ENCODE measurements around the gene B4GALT7. TPM values are rescaled to one million over a fixed set of nuclear protein-coding genes. Genes with fewer than 3 reads are reported as not detected.
"Not testable (repeated sequence)": the region's sequence is repeated elsewhere in the genome, so short reads cannot be mapped to it uniquely, and the experiment has no call there.

The B4GALT7 gene
- total RNA-seq, 2 experiments from 2014 or later = 24.9 to 38.5 TPM

DNA sequence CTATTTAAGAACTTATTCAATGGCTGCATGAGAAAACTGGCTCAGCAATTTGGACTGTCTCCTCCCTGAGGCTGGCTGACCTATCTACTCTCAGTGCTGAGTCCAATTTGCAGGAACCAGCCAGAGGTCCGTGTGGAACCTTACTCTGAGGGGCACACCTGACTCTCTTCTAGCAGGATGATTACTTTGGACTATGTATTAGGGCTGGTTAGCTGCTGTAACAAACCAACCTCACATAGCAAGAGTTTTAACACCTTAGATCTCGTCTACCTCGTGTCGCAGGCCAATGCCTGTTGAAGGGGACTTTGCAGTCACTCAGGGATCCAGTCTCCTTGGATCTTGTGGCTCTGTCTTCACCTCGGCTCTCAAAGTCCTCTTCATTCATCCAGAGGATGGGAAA, 42.1 kb upstream of the B4GALT7 start:
- no peaks in the 10 kb centered on the region for H4K20me1 ChIP-seq (ENCODE audit: insufficient read depth, low read length)
- no peak for DNase-seq (ENCODE audit: low spot score)
- no peak overlapping the region for H2AFZ ChIP-seq (ENCODE audit: low read length)
- H3K79me2 ChIP-seq (ENCODE audit: insufficient read depth, low read depth, low read length) = peaks cover 13% of the 10 kb centered on the region
- no TSS peak for BruUV-seq (replicated peaks)
- no peaks in the 10 kb centered on the region for H3K9me2 ChIP-seq (ENCODE audit: insufficient read depth, low read length)
- CTCF ChIA-PET (ENCODE audit: unreplicated experiment) = interaction anchor here (0.6 kb wide), 1 partner anchor 50 kb away, joined by 3 read pairs; no protein-coding TSS in a partner anchor
- H3K4me1 ChIP-seq (ENCODE audit: insufficient read depth, low read length, poor library complexity, severe bottlenecking) = peaks cover 13% of the 10 kb centered on the region
- H3K27ac ChIP-seq (ENCODE audit: low read depth, low read length, poor library complexity, severe bottlenecking) = no peak overlapping the region
- POLR2A ChIA-PET = interaction anchor here (0.6 kb wide), 1 partner anchor 15 kb away, joined by 7 read pairs; no protein-coding TSS in a partner anchor
- no peak overlapping the region for H3K4me2 ChIP-seq (ENCODE audit: low read length)
- H3K9me3 ChIP-seq (ENCODE audit: low read length) = no peaks in the 10 kb centered on the region
- TF ChIP-seq, protein P1, sequence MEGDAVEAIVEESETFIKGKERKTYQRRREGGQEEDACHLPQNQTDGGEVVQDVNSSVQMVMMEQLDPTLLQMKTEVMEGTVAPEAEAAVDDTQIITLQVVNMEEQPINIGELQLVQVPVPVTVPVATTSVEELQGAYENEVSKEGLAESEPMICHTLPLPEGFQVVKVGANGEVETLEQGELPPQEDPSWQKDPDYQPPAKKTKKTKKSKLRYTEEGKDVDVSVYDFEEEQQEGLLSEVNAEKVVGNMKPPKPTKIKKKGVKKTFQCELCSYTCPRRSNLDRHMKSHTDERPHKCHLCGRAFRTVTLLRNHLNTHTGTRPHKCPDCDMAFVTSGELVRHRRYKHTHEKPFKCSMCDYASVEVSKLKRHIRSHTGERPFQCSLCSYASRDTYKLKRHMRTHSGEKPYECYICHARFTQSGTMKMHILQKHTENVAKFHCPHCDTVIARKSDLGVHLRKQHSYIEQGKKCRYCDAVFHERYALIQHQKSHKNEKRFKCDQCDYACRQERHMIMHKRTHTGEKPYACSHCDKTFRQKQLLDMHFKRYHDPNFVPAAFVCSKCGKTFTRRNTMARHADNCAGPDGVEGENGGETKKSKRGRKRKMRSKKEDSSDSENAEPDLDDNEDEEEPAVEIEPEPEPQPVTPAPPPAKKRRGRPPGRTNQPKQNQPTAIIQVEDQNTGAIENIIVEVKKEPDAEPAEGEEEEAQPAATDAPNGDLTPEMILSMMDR (conservative IDR thresholded peaks at IDR 0.05; ENCODE audit: low read length) = no peak
- TF ChIP-seq EZH2phosphoT487 (IDR thresholded peaks at IDR 0.05; ENCODE audit: borderline replicate concordance, low read depth, low read length) = no peak
- H3K4me3 ChIP-seq (ENCODE audit: low read depth, low read length, poor library complexity, severe bottlenecking) = no peak overlapping the region
- H3K36me3 ChIP-seq (ENCODE audit: insufficient read depth, low read length) = peaks cover 2% of the 10 kb centered on the region; the same call in 1 of the 2 replicates
- intact Hi-C loops (cut with micrococcal nuclease; ENCODE audit: unreplicated experiment) = no loop called here

DNA sequence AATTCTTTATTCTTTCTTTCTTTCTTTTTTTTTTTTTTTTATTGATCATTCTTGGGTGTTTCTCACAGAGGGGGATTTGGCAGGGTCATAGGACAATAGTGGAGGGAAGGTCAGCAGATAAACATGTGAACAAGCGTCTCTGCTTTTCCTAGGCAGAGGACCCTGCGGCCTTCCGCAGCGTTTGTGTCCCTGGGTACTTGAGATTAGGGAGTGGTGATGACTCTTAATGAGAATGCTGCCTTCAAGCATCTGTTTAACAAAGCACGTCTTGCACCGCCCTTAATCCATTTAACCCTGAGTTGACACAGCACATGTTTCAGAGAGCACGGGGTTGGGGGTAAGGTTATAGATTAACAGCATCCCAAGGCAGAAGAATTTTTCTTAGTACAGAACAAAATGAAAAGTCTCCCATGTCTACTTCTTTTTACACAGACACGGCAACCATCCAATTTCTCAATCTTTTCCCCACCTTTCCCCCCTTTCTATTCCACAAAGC, 40.4 kb upstream of the B4GALT7 start:
- H3K9me3 ChIP-seq (ENCODE audit: low read length); H3K9me2 ChIP-seq (ENCODE audit: insufficient read depth, low read length); H3K36me3 ChIP-seq (ENCODE audit: insufficient read depth, low read length); intact Hi-C loops (cut with micrococcal nuclease; ENCODE audit: unreplicated experiment); H2AFZ ChIP-seq (ENCODE audit: low read length); CTCF ChIA-PET (ENCODE audit: unreplicated experiment); H3K4me3 ChIP-seq (ENCODE audit: low read depth, low read length, poor library complexity, severe bottlenecking); BruUV-seq (replicated peaks); H4K20me1 ChIP-seq (ENCODE audit: insufficient read depth, low read length); POLR2A ChIA-PET; H3K27ac ChIP-seq (ENCODE audit: low read depth, low read length, poor library complexity, severe bottlenecking); H3K4me1 ChIP-seq (ENCODE audit: insufficient read depth, low read length, poor library complexity, severe bottlenecking); H3K4me2 ChIP-seq (ENCODE audit: low read length); H3K79me2 ChIP-seq (ENCODE audit: insufficient read depth, low read depth, low read length); DNase-seq (ENCODE audit: low spot score): not testable (repeated sequence)

DNA sequence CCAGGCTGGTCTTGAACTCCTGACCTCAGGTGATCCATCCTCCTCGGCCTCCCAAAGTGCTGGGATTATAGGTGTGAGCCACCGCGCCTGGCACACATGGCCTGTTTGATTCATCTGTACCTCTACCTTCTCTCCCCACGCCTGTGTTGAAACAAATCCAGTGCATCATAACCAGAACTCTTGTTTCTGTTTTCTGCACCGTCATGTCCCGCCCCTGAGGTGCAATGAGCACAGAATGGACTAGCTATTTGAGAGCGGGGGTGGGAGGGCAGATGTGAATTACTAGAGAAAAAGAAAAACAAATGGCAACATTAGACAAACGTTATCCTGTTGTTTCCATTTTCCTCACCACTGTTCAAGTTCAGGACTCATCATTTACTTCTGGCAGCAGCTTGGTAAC, 34.9 kb upstream of the B4GALT7 start:
- TF ChIP-seq, protein P1 (conservative IDR thresholded peaks at IDR 0.05; ENCODE audit: low read length) = no peak
- no peak for TF ChIP-seq EZH2phosphoT487 (IDR thresholded peaks at IDR 0.05; ENCODE audit: borderline replicate concordance, low read depth, low read length)
- no TSS peak for BruUV-seq (replicated peaks)
- H3K9me2 ChIP-seq (ENCODE audit: insufficient read depth, low read length) = no peaks in the 10 kb centered on the region
- no peak overlapping the region for H3K4me3 ChIP-seq (ENCODE audit: low read depth, low read length, poor library complexity, severe bottlenecking)
- H3K79me2 ChIP-seq (ENCODE audit: insufficient read depth, low read depth, low read length) = no peaks in the 10 kb centered on the region
- intact Hi-C loops (cut with micrococcal nuclease; ENCODE audit: unreplicated experiment) = no loop called here
- no peak overlapping the region for H2AFZ ChIP-seq (ENCODE audit: low read length)
- no peak overlapping the region for H3K27ac ChIP-seq (ENCODE audit: low read depth, low read length, poor library complexity, severe bottlenecking)
- CTCF ChIA-PET (ENCODE audit: unreplicated experiment) = interaction anchor here (0.6 kb wide), 1 partner anchor 42 kb away, joined by 3 read pairs; no protein-coding TSS in a partner anchor
- no peak overlapping the region for H3K4me2 ChIP-seq (ENCODE audit: low read length)
- H3K9me3 ChIP-seq (ENCODE audit: low read length) = no peaks in the 10 kb centered on the region
- POLR2A ChIA-PET = no interaction called here
- H4K20me1 ChIP-seq (ENCODE audit: insufficient read depth, low read length) = no peaks in the 10 kb centered on the region
- DNase-seq (ENCODE audit: low spot score) = no peak
- no peaks in the 10 kb centered on the region for H3K36me3 ChIP-seq (ENCODE audit: insufficient read depth, low read length)
- H3K4me1 ChIP-seq (ENCODE audit: insufficient read depth, low read length, poor library complexity, severe bottlenecking) = no peaks in the 10 kb centered on the region
